GM19099 (cell line): ENCODE results near the gene SAMD4B.

ENCODE experiments used
- POLR2A ChIP-seq: IDR thresholded peaks from 3 replicates; pipeline ENCODE4 v1.6.1; 2011; ENCODE audit warnings: low read depth; ENCODE audit not compliant: insufficient read length; ENCODE audit errors: extremely low read depth

The SAMD4B gene

DNA sequence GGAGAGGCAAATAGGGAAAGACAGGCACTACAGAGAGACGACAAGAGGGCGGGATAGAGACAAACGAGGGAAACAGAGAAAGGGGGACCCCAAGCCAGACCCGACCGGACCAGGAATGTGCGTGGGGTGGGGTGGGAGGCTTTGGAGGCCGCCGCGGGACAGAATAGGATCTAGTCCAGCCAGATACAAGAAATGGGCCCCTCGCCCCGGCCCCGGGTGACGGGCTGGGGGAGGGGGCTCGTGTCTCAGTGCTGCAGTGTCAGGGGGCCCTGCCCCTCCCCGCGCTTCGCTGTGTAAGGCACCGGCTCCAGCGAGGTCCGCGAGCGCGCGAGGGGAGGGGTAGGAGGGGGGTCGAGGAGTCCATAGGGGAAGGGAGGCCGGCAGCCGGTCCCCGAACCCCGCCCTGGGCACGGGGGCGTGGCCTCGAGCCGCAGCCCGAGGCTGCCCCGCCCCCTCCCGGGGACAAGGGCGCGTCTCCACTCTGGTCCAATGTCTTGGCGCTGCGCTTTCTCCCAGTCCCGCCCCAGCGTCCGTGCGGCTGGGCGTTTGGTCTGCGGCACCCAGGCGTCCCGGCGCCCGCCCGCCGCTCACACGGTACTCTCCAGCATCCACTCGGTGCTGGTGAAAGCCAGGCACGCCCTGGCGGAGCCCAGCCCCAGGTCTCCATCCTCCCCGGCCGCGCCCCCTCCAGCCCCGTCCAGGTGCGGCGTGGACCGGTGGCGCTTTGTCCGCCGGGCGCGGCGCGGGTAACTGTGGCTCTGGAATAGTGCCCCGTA is 35.0 kb upstream of the SAMD4B start:
- TF ChIP-seq POLR2A, result no peak

DNA sequence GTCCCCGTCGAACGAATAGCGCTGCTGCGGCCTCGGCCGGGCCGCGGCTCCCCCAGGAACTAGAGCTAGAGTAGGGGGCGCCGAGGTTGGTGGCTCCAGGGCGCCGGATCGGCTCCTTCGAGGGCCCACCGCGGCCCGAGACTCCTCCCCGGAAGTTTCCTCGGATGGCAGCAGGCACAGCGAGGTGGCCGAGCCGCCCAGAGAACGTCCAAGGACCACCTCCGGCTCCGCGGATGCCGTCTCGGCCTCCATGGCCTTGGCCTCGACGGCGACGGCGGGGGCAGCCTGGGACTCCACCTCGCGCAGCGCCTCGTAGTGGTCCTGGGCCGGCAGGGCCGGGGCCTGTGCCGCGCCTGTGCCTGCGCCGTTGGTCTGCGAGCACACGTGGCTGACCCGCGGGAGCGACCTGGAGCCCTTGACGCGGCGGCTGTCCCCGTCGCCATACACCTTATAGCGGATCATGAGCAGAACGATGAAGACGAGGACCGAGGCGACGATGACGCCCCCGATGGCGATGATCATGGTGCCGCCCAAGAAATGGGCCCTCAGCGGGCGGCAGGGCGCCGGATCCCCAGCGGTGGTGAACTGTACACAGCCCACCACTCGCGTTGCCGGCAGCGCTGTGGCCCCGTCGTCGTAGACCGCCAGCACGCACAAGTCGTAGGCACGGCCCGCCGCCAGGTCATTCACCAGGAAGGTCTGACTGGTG is 34.2 kb upstream of the SAMD4B start:
- no peak for TF ChIP-seq POLR2A

GRCh38 chr19:39308531-39309304 is 33.5 kb upstream of the SAMD4B start:
- no peak for TF ChIP-seq POLR2A

DNA sequence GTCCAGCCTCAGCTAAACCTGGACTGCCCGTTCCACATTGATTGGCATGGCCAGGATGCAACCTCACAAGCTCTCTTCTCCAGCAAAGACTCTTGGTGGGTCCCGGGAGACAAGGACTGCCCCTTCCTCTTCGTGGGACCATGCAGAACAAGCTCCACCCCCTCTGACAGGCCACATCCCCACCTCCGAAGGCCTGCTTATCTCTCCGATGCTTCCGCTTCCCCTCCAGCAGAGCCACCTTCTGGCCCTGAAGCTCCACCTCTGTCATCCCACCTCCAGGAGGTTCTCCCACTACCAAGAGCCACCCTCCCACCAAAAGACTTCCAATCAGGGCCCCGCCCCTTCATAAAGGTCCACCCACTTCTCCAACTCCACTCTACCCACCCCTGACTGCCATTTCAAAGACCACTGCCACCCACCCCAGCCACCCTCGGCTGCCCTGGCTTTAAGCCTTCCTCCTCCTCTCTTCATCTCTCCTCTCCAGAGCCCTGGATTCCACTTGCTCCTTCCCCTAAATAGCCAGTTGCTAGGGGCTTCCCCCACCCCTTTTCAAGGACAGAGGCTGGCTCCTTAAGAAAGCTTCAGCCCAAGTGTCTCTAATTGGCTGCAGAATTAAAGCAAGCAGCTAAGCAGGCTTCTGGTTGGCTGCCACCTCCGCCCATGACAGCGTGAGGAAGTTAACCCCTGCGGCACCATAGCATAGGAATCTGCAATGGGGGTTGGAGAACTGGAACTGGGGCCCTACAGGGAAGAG is 31.5 kb upstream of the SAMD4B start:
- no peak for TF ChIP-seq POLR2A

GRCh38 chr19:39314016-39314728 is 28.0 kb upstream of the SAMD4B start:
- no peak for TF ChIP-seq POLR2A

GRCh38 chr19:39315933-39316332 is 26.3 kb upstream of the SAMD4B start:
- no peak for TF ChIP-seq POLR2A

GRCh38 chr19:39316627-39317321 is 25.4 kb upstream of the SAMD4B start:
- TF ChIP-seq POLR2A, result no peak

GRCh38 chr19:39317476-39317875 is 24.7 kb upstream of the SAMD4B start:
- TF ChIP-seq POLR2A, result no peak

- TF ChIP-seq POLR2A, result no peak
These were observed 24.1 kb upstream of the SAMD4B start for GRCh38 chr19:39318071-39318470.

GRCh38 chr19:39318690-39319089 is 23.5 kb upstream of the SAMD4B start:
- no peak for TF ChIP-seq POLR2A

- no peak for TF ChIP-seq POLR2A
These were observed 22.9 kb upstream of the SAMD4B start for GRCh38 chr19:39319098-39319891.

GRCh38 chr19:39319892-39320248 is 22.4 kb upstream of the SAMD4B start:
- no peak for TF ChIP-seq POLR2A
